HG02798 (cell line): ENCODE measurements around the gene ADARB2.

ENCODE experiments used
- ATAC-seq: cut with Tn5 transposase; IDR thresholded peaks from one replicate; pipeline ENCODE4 v1.9.1; 2021; ENCODE audit warnings: mild to moderate bottlenecking; ENCODE audit not compliant: unreplicated experiment, poor library complexity

ADARB2 gene

GRCh38 chr10:1557081-1557480 is 180.2 kb downstream of the ADARB2 start:
- no peak for ATAC-seq

GRCh38 chr10:1556496-1556895 is 180.8 kb downstream of the ADARB2 start:
- no peak for ATAC-seq

DNA sequence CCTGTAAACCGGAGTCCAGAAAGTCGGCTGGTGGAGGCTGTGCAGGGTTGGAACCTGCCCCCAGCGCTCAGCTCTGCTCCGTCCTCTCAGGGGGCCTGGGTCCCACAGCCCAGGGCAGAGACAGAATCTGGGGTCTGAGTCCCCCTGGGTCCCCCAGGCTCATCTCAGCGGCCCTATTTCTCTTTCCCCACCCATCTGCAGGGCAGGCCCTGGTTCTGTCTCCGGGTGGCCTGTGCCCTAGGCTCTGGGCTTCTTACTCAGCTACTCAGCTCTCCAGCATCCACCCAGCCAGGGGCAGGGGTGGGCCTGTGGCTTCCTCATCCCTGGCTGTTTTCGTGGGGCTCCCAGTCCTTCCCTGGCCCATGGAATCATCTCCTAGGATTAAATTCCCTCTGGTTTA is 183.4 kb downstream of the ADARB2 start:
- ATAC-seq = no peak

DNA sequence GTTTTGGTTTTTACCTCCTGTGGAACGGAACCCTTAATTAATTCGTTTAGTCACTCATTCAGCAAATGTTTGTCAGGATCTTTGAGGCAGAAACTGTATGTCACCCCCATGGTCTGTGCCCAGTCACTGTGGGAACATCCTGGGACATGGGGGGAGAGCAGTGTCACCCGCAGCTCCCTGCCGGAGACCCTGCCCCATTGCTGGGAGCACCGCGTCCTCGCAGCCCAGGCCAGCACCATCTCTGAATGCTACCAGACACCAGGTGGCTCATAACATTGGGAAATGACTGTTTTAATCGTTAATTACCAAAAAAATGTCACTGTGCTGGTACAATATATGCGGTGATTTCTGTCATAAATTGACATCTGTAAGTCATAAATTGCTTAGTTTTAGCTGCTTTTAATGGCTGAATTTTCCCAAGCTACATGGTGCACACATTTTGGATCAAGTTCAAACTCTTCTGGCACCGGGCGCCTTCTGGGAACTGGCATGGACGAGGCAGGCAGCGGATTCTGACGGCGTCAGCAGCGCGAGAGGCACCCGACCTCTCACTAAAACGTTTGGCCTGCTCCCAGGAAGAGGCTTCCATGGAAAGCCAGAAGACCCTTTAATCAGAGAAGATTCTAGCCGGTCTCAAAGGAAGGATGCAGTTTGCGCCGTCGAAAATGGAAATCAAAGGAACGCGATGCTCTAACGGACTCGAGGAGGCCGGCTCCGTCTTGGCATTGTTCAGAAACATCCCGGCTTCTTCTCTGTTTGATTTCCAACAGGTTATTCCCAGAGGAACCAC is 184.2 kb downstream of the ADARB2 start:
- ATAC-seq = no peak

DNA sequence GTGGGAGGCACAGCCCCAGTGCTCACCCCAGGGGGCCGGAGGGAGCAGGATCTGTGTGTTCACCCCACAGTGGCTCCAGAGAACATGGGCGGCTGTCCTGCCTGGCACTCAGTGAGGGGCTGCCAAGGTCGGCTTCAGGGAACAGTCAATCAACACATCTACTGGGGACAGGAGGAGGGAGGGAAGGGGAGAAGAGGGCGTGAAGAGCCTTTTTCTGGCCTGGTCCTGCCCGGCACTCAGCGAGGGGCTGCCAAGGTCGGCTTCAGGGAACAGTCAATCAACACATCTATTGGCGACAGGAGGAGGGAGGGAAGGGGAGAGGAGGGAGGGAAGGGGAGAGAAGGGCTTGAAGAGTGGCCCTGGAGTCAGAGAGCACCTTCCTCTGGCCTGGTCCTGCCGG is 184.9 kb downstream of the ADARB2 start:
- no peak for ATAC-seq

GRCh38 chr10:1551636-1552338 is 185.5 kb downstream of the ADARB2 start:
- ATAC-seq = no peak

- no peak for ATAC-seq
Measured at GRCh38 chr10:1550616-1551015, 186.7 kb downstream of the ADARB2 start.

GRCh38 chr10:1550291-1550595 is 187.1 kb downstream of the ADARB2 start:
- no peak for ATAC-seq

- no peak for ATAC-seq
Measured at GRCh38 chr10:1549591-1550290, 187.6 kb downstream of the ADARB2 start.

- no peak for ATAC-seq
Measured at GRCh38 chr10:1548596-1548995, 188.7 kb downstream of the ADARB2 start.

DNA sequence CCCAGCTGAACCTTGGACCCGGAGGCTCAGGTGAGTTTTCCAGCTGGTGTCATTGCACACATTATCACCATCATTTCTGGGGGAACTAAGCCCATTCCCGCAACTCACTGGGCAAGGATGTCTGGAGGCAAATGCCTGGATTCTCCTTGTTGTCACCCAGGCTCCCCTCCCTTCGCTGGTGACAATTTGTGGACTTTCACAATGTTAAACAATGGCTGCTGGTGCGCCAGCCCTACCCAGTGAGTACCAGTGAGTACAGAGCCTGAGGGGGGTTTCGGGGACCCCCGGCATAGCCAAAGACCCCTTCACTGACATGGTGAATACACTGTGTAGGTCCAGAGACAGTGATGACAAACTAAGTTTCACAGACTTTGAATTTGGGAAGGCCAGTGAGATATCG is 189.2 kb downstream of the ADARB2 start:
- ATAC-seq = no peak

- ATAC-seq = no peak
Measured at GRCh38 chr10:1546431-1547110, 190.8 kb downstream of the ADARB2 start.

- no peak for ATAC-seq
Measured at GRCh38 chr10:1545524-1545923, 191.8 kb downstream of the ADARB2 start.

DNA sequence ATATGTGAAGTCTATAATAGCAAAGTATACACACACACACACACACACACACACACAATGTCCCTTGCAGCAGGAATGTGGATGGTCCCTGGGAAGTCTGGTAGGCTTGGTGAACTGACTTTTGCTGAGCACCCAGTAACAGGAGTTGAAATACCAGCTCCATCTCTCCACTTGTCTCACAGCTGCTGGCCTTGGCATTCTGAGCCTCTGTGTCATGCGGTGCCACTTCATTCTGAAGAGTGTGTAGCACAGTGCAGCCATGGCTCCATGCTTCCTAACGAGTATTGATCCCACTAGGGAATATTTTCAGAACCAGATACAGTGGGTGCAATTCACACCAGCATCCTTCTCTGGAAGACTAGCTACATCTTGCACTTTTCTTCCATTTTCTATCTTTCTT is 192.4 kb downstream of the ADARB2 start:
- no peak for ATAC-seq

- ATAC-seq = no peak
Measured at GRCh38 chr10:1544209-1544673, 193.1 kb downstream of the ADARB2 start.

GRCh38 chr10:1543596-1543995 is 193.7 kb downstream of the ADARB2 start:
- ATAC-seq = no peak

DNA sequence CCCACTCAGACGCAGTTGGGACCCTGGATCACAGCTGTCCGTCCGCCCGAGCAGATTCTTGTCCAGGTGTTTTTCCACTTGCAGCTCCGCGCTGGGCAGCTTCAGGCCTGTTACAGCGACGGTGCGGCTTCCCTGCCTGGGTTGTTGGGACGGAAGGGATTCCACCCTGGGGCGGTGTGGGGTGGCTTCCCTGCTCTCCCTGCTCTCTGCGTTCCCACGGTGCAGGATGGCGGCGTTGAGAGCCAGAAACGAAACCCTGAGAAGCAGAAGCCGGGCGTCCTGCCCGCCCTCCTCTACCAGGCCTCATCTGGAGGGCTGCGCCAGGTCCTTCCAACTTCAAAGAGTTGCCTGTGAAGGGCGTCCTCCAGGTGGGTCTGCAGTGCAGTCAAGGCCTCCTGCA is 194.4 kb downstream of the ADARB2 start:
- no peak for ATAC-seq

- no peak for ATAC-seq
Measured at GRCh38 chr10:1540144-1540543, 197.2 kb downstream of the ADARB2 start.

DNA sequence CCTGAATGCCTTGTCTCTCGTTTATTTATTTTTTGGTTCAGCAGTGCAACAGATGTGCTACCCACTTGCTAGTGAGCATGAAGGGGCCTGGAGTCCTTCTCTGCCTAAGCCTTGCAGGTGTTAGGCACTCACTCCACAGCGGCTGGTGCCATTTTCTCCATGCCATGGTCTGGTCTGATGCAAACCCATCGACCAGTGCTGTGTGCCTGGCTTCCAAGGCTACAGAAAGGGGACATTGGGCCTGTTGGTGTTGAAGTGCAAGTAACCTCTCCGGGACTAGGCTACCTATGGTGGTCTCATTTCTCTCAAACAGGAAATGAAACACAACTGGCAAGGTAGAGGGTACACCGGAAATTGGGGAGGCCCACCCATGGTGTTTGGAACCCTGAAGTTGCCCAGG is 198.1 kb downstream of the ADARB2 start:
- no peak for ATAC-seq

GRCh38 chr10:1538531-1539061 is 198.7 kb downstream of the ADARB2 start:
- ATAC-seq = no peak

GRCh38 chr10:1538121-1538520 is 199.2 kb downstream of the ADARB2 start:
- ATAC-seq = no peak
